Posterior vena cava (tissue), 2 donors: ENCODE measurements around the gene DYNLL1. TPM values are rescaled to one million over a fixed set of nuclear protein-coding genes. Genes with fewer than 3 reads are reported as not detected.
"Not testable (repeated sequence)": the region's sequence is repeated elsewhere in the genome, so short reads cannot be mapped to it uniquely, and the experiment has no call there.

Experiments
- DNase-seq: peaks from one replicate; pipeline ENCODE4 v3.0.0-alpha.2; 2020; ENCODE audit warnings: low spot score
- intact Hi-C, 2 donors: fragments of 100-400 bp; cut with DNase I; formaldehyde crosslinking; loops; one replicate each; pipeline versions ENCODE4 v1.14.1 to v1.14.2; 2022 to 2023
- total RNA-seq, 2 donors: library from RNA; stranded (reverse); fragmentation: NEBNext Ultra II Directional; extraction: Animal tissue kit (Norgen Biotek cat#: 25700); gene quantifications; one replicate each; pipeline ENCODE4 v1.2.1, GENCODE V29; 2021
- donor health status: DM: yes; HTN: yes; CAD: no.
- donor health status: DM: yes; HTN: yes; CAD: no.

DYNLL1 gene
- total RNA-seq, 2 donors from 2014 or later, result 221 to 343 TPM

- intact Hi-C loops, result no loop called here
- no peak for DNase-seq
These were observed 23.4 kb upstream of the DYNLL1 start for GRCh38 chr12:120472521-120472920.

GRCh38 chr12:120473807-120474615 lies 21.9 kb upstream of the DYNLL1 start:
- DNase-seq, result no peak
- intact Hi-C loops, result no loop called here

GRCh38 chr12:120474616-120474960 lies 21.3 kb upstream of the DYNLL1 start:
- intact Hi-C loops, result no loop called here
- DNase-seq, result no peak

- intact Hi-C loops, result no loop called here
- no peak for DNase-seq
These were observed 20.3 kb upstream of the DYNLL1 start for GRCh38 chr12:120475643-120476042.

- no peak for DNase-seq
- intact Hi-C loops, result no loop called here
These were observed 16.5 kb upstream of the DYNLL1 start for GRCh38 chr12:120479458-120479857.

- DNase-seq, result no peak
- intact Hi-C loops, result no loop called here
These were observed 15.7 kb upstream of the DYNLL1 start for GRCh38 chr12:120480211-120480610.

- intact Hi-C loops, result no loop called here
These were observed 14.7 kb upstream of the DYNLL1 start for GRCh38 chr12:120481022-120481767.

GRCh38 chr12:120483621-120484020 lies 12.3 kb upstream of the DYNLL1 start:
- intact Hi-C loops, result no loop called here
- no peak for DNase-seq

More at GRCh38 chr12:120481022-120481767, 14.7 kb upstream of the DYNLL1 start:
- no peak for DNase-seq

- no peak for DNase-seq
- intact Hi-C loops, result no loop called here
These were observed 9.7 kb upstream of the DYNLL1 start for GRCh38 chr12:120485961-120486881.

GRCh38 chr12:120487552-120487951 lies 8.4 kb upstream of the DYNLL1 start:
- DNase-seq, intact Hi-C loops: not testable (repeated sequence)

- DNase-seq, result no peak
- intact Hi-C loops, result no loop called here
These were observed 7.8 kb upstream of the DYNLL1 start for GRCh38 chr12:120488057-120488640.

GRCh38 chr12:120489018-120489417 lies 6.9 kb upstream of the DYNLL1 start:
- intact Hi-C loops, result no loop called here
- no peak for DNase-seq

- no peak for DNase-seq
- intact Hi-C loops, result no loop called here
These were observed 5.6 kb upstream of the DYNLL1 start for GRCh38 chr12:120490325-120490724.

GRCh38 chr12:120490833-120491512 lies 4.9 kb upstream of the DYNLL1 start:
- DNase-seq, result peak; percentile 82
- intact Hi-C loops, result no loop called here

- DNase-seq, result no peak
- intact Hi-C loops, result no loop called here
These were observed 655 bp upstream of the DYNLL1 start for GRCh38 chr12:120495186-120495730.

- DNase-seq, result peak; percentile 87
- intact Hi-C loops, result no loop called here
These were observed 764 bp downstream of the DYNLL1 start for GRCh38 chr12:120496413-120497340.

GRCh38 chr12:120497524-120498150 lies 1.7 kb downstream of the DYNLL1 start:
- DNase-seq, result no peak
- intact Hi-C loops, result no loop called here
